Ectodermal cell (in vitro differentiated cells): ENCODE results near the gene OR2L3. TPM values are rescaled to one million over a fixed set of nuclear protein-coding genes. Genes with fewer than 3 reads are reported as not detected.

Source experiments
- H3K27ac ChIP-seq: 2 replicates; pipeline ENCODE4 v1.7.0; 2013; ENCODE audit warnings: mild to moderate bottlenecking, low read depth, low read length; ENCODE audit not compliant: insufficient read depth, poor library complexity, severe bottlenecking
- H3K27me3 ChIP-seq: 2 replicates; pipeline ENCODE4 v1.7.0; 2013; ENCODE audit warnings: mild to moderate bottlenecking, low read length; ENCODE audit not compliant: insufficient read depth, control insufficient read depth, poor library complexity, severe bottlenecking
- H3K36me3 ChIP-seq: one replicate; pipeline ENCODE4 v1.7.0; 2013; ENCODE audit warnings: low read length; ENCODE audit not compliant: control insufficient read depth, insufficient read depth
- H3K4me1 ChIP-seq: one replicate; pipeline ENCODE4 v1.7.0; 2013; ENCODE audit warnings: low read length; ENCODE audit not compliant: control insufficient read depth, insufficient read depth
- H3K4me3 ChIP-seq: 2 replicates; pipeline ENCODE4 v1.7.0; 2013; ENCODE audit warnings: low read depth, low read length, control low read depth; ENCODE audit not compliant: insufficient read depth
- H3K9me3 ChIP-seq: 2 replicates; pipeline ENCODE4 v1.7.0; 2013; ENCODE audit warnings: mild to moderate bottlenecking, low read length, moderate library complexity; ENCODE audit not compliant: control insufficient read depth
- WGBS, 2 experiments: methylation state at CpG; one replicate each; pipeline ENCODE4 v1.1.7; 2013; ENCODE audit warnings: missing lambda C conversion rate in 2 of 2; 5-methylcytosine and 5-hydroxymethylcytosine counted together
- polyA plus RNA-seq, 4 experiments: library from polyadenylated mRNA; stranded (reverse); fragments of 50-300 nt; gene quantifications; one replicate each; pipeline ENCODE4 v1.2.3, GENCODE V29; 2013

Gene OR2L3, protein sequence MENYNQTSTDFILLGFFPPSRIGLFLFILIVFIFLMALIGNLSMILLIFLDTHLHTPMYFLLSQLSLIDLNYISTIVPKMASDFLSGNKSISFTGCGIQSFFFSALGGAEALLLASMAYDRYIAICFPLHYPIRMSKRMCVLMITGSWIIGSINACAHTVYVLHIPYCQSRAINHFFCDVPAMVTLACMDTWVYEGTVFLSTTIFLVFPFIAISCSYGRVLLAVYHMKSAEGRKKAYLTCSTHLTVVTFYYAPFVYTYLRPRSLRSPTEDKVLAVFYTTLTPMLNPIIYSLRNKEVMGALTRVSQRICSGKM
- polyA plus RNA-seq (2013, experiment 1 of 4), result not detected
- polyA plus RNA-seq (2013, experiment 2 of 4), result not detected
- not detected for polyA plus RNA-seq (2013, experiment 3 of 4)
- polyA plus RNA-seq (2013, experiment 4 of 4), result not detected

DNA sequence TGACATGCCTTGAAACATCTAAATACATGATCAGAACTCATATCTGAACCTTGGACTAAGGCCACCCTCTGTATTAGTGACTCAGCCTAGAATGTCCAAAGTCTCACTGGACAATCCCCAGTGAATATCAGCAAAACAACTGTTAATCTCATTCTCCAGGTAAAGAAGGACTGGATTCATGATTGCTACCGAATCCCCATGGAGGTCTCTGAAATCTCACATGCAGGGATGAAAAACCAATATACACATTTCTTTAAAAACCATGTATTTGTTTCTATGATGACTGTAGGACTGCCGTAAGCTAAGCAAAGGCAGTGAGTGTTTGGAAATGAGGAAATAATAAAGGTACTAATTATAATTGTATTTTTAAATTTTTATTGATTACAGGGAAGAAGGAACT, at the start of gene OR2L3:
Gene OR2L3 (plus strand): TSS at position 301 of the 400 bp plus-strand sequence. CDS start 13,846 bp downstream, outside the sequence.
- H3K9me3 ChIP-seq, result peaks cover 15% of the 10 kb centered on the region

DNA sequence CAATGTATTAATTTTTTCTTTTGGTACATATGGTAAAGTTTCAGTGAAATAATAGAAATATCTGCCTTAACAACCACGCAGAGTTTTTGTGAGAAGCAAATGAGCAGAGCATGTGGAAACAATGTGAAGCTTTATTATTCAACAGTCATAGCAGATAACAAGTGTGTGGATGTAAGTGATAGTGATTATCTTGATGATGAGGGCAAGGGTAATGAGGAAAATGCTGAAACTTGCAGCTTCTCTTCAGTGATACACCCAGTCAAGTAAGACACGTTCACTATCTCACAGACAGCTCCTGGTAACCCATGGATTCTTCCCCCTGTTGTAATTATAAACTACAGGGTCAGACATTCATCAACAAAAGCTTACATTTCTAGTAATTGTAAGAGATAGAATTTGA, 47.8 kb upstream of the OR2L3 start:
- H3K27me3 ChIP-seq, result no peaks in the 10 kb centered on the region
- 36 to 43% methylated on average over 2 of the region's 2 CpGs for WGBS, 2 experiments

More for the DNA sequence above, at the start of gene OR2L3:
- no peaks in the 10 kb centered on the region for H3K36me3 ChIP-seq
- H3K4me1 ChIP-seq, result no peaks in the 10 kb centered on the region
- no peak within 1 kb of the TSS for H3K27ac ChIP-seq
- 50 to 53% methylated on average over 1 of the region's 2 CpGs for WGBS, 2 experiments
- no peaks in the 10 kb centered on the region for H3K27me3 ChIP-seq
- H3K4me3 ChIP-seq, result no peak within 1 kb of the TSS

DNA sequence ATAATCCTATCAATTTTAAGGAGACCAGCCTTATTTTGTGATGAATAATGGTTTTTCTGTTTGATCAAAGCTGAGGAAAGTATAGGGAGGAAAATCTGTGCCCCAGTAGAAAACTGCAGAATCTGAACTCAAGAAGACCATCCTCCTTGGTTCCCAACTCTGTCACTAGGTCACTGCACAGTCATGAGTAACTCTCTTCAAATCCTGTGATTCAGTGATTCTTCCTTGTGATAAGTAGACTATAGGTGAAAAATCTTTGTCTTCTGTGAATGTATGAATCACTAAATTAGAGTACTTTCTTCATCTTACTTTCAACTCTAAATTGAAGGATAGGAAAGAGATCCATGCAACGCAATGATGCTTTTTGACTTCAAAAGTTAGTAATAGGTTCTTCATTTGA, 46.5 kb upstream of the OR2L3 start:
- Histone ChIP-seq H3K36me3 (no peaks in the 10 kb centered on the region), H3K4me1 (no peaks in the 10 kb centered on the region), H3K4me3 (no peak overlapping the region), H3K27ac (no peak overlapping the region), H3K27me3 (no peaks in the 10 kb centered on the region), H3K9me3 (peaks cover under 1% of the 10 kb centered on the region)
- WGBS, 2 experiments, result 70 to 100% methylated on average over 1 of the region's 1 CpG

More for the DNA sequence above, 47.8 kb upstream of the OR2L3 start:
- H3K4me3 ChIP-seq, result no peak overlapping the region
- H3K36me3 ChIP-seq, result no peaks in the 10 kb centered on the region
- H3K9me3 ChIP-seq, result peaks cover 9% of the 10 kb centered on the region
- H3K27ac ChIP-seq, result no peak overlapping the region
- no peaks in the 10 kb centered on the region for H3K4me1 ChIP-seq

DNA sequence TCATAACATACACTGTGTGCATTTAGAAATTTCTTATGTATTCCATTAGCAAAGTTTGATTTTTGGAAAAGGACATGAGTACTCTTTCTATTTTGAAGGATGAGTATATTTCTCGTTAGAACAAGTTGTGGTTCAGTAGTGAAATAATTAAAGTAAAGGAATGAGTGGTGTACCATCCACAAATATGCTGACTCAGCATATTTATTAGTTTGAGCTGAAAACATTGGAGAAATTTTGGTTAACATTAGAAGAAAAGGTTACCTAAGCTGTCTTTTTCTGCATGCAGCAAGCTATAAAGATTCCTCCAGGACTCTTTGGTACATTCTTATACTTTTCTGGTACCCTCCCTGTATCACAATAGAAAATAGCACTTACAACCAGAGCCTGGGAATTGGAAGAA, 38.9 kb upstream of the OR2L3 start:
- no peak overlapping the region for H3K4me3 ChIP-seq
- H3K36me3 ChIP-seq, result no peaks in the 10 kb centered on the region
- no peaks in the 10 kb centered on the region for H3K9me3 ChIP-seq
- H3K27ac ChIP-seq, result no peak overlapping the region
- 36 to 75% methylated on average over 1 of the region's 1 CpG for WGBS, 2 experiments
- H3K27me3 ChIP-seq, result no peaks in the 10 kb centered on the region
- H3K4me1 ChIP-seq, result no peaks in the 10 kb centered on the region

DNA sequence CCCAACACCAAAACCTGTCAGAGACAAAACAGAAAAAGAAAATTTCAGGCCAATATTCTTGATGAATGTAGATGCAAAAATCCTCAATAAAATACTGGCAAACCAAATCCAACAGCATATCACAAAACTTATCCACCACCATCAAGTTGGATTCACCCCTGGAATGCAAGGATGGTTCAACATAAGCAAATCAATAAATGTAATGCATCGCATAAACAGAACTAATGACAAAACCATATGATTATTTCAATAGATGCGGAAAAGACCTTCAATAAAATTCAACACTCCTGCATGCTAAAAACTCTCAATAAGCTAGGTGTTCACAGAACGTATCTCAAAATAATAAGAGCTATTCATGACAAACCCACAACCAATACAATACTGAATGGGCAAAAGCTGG, 37.0 kb upstream of the OR2L3 start:
- Histone ChIP-seq H3K27me3 (no peaks in the 10 kb centered on the region), H3K9me3 (no peaks in the 10 kb centered on the region), H3K36me3 (no peaks in the 10 kb centered on the region), H3K4me1 (no peaks in the 10 kb centered on the region), H3K4me3 (no peak overlapping the region), H3K27ac (no peak overlapping the region)
- WGBS, 2 experiments, result 73 to 79% methylated on average over 3 of the region's 3 CpGs

DNA sequence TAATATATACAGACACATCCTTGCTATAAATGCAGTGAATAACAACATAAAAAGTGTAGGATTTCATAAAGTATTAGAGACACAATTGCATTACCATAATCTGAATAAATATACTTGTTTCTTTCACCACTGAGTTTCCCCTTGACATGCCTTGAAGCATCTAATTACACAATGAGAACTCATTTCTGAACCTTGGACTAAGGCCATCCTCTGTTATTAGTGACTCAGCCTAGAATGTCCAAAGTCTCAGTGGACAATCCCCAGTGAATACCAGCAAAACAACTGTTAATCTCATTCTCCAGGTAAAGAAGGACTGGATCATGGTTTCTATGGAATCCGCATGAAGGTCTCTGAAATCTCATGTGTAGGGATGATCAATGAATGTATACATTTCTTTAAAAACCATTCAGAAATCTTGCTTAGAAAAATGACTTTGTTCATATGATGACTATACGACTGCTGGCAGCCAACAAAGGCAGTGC, 33.4 kb upstream of the OR2L3 start, which contains the start of gene OR2L5:
Gene OR2L5 (plus strand): TSS at position 432 of the 482 bp plus-strand sequence. CDS start 8,288 bp downstream, outside the sequence.
- no peaks in the 10 kb centered on the region for H3K27me3 ChIP-seq
- H3K4me1 ChIP-seq, result no peaks in the 10 kb centered on the region
- no peak within 1 kb of the TSS for H3K4me3 ChIP-seq
- WGBS, 2 experiments, result 82 to 83% methylated on average over 2 of the region's 2 CpGs
- no peak within 1 kb of the TSS for H3K27ac ChIP-seq
- H3K9me3 ChIP-seq, result no peaks in the 10 kb centered on the region
- no peaks in the 10 kb centered on the region for H3K36me3 ChIP-seq

DNA sequence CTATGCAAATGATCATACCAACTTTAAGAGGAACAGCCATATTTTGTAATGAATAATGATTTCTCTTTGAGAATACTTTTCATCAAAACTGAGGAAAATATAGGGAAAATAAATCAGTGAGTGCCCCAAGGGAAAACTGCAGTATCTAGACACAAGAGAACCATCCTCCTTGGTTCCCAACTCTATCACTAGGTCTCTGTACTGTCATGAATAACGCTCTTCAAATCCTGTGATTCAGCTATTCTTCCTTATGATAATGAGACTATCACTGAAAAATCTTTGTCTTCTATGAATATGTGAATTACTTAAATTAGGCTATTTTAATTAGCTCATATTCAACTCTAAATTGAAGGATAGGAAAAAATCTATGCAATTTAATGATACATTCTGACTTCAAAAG, 30.8 kb upstream of the OR2L3 start:
- no peaks in the 10 kb centered on the region for H3K27me3 ChIP-seq
- H3K27ac ChIP-seq, result no peak overlapping the region
- no peaks in the 10 kb centered on the region for H3K9me3 ChIP-seq
- no peaks in the 10 kb centered on the region for H3K36me3 ChIP-seq
- WGBS, 2 experiments, result 80% methylated on average over 1 of the region's 1 CpG; no CpG with 5 or more reads in 1 of the 2 experiments
- H3K4me1 ChIP-seq, result no peaks in the 10 kb centered on the region
- no peak overlapping the region for H3K4me3 ChIP-seq

DNA sequence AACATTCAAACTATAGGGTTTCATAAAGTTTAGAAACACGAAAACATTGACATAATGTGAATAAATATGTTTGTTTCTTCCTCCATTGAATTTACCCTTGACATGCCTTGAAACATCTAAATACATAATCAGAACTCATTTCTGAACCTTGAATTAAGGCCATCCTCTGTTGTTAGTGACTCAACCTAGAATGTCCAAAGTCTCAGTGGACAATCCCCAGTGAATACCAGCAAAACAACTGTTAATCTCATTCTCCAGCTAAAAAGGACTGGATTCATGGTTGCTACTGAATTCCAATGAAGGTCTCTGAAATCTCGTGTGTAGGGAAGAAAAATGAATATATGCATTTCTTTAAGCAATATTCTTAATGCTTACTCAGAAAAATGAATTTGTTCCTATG, 16.9 kb upstream of the OR2L3 start, which contains the start of gene OR2L2:
Gene OR2L2 (plus strand): TSS at position 301 of the 400 bp plus-strand sequence. CDS start 8,198 bp downstream, outside the sequence.
- Histone ChIP-seq H3K9me3 (no peaks in the 10 kb centered on the region), H3K27ac (no peak within 1 kb of the TSS), H3K27me3 (no peaks in the 10 kb centered on the region), H3K4me3 (no peak within 1 kb of the TSS), H3K4me1 (no peaks in the 10 kb centered on the region), H3K36me3 (no peaks in the 10 kb centered on the region)
- 33% methylated on average over 1 of the region's 2 CpGs; no CpG with 5 or more reads in 1 of the 2 experiments for WGBS, 2 experiments

DNA sequence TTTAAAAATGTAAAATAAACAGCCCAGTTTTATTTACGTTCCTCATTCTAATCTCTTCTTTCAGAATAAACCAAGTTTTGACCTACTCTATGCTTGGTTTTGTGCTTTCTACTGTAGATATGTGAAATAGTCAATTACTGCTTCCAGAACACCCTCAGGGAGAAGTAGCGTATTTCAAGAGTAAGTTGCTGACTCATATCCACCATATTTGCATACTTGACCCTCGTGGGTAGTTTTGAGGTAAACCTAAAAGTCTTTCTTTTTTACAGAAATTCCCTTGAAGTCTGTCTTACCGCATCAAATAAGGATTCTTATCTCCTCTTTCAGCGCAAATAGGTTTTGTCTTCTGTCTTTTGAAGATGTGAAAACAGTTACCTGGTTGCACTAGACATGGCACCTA, 1.4 kb upstream of the OR2L3 start:
- Histone ChIP-seq H3K4me3 (no peak overlapping the region), H3K27ac (no peak overlapping the region), H3K36me3 (no peaks in the 10 kb centered on the region), H3K4me1 (no peaks in the 10 kb centered on the region), H3K9me3 (peaks cover 12% of the 10 kb centered on the region), H3K27me3 (no peaks in the 10 kb centered on the region)
- 79 to 80% methylated on average over 4 to 5 of the region's 5 CpGs for WGBS, 2 experiments

DNA sequence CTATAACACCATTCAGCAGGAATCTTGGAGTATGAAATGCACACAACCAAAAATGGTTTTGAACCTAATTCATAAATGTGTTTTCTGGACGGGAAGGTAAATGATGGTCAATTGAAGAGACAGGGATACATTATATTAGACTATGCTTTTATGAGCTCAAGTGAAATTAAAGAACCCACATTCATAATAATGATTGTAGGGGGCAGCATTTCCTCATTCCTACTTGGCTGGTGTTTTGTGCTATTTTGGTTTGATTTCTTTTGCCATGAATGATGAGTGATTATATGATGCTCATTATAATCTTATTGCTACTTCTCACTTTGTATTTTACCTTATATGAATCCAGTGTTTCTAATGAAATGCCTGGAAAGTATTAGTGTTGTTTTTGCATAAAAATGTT, 372 bp downstream of the OR2L3 start:
- Histone ChIP-seq H3K36me3 (no peaks in the 10 kb centered on the region), H3K4me1 (no peaks in the 10 kb centered on the region), H3K27ac (no peak overlapping the region), H3K27me3 (no peaks in the 10 kb centered on the region), H3K9me3 (peaks cover 15% of the 10 kb centered on the region), H3K4me3 (no peak overlapping the region)
- 70 to 80% methylated on average over 1 of the region's 1 CpG for WGBS, 2 experiments
